Thyroid gland (tissue), 4 donors: Measurements from ENCODE around the gene AMACR. TPM values are rescaled to one million over a fixed set of nuclear protein-coding genes. Genes with fewer than 3 reads are reported as not detected.

Experiments used
- DNase-seq, 2 donors: peaks; one replicate each; pipeline ENCODE4 v3.0.0-alpha.2; 2019
- H3K27ac ChIP-seq, 3 donors: fragments of 200-600 bp; sonication (generic); 1 replicate in 2 of 3; 2 replicates in 1 of 3; pipeline ENCODE4 v1.5.1; 2016 to 2019; ENCODE audit warnings: mild to moderate bottlenecking in 1 of 3, moderate library complexity in 1 of 3
- H3K27me3 ChIP-seq: fragments of 200-600 bp; sonication (generic); one replicate; pipeline ENCODE4 v1.5.1; 2019
- H3K36me3 ChIP-seq, 2 donors: fragments of 200-600 bp; sonication (generic); one replicate each; pipeline ENCODE4 v1.5.1; 2016 to 2019
- H3K4me1 ChIP-seq, 2 donors: fragments of 200-600 bp; sonication (generic); one replicate each; pipeline ENCODE4 v1.5.1; 2017 to 2019
- H3K4me3 ChIP-seq, 3 donors: fragments of 200-600 bp; sonication (generic); replicated peaks in 1 of 3; 1 replicate in 2 of 3; 2 replicates in 1 of 3; pipeline ENCODE4 v1.5.1; 2016; ENCODE audit warnings: mild to moderate bottlenecking in 1 of 3
- H3K9me3 ChIP-seq: fragments of 200-600 bp; sonication (generic); one replicate; pipeline ENCODE4 v1.5.1; 2017
- CTCF ChIP-seq, 6 experiments: fragments of 200-600 bp in 3 of 6; fragments of 450-650 bp in 3 of 6; sonication (generic) in 3 of 6; IDR thresholded peaks; one replicate each; pipeline ENCODE4 v1.5.1; 2016 to 2019; ENCODE audit warnings: antibody characterized with exemption in 6 of 6, mild to moderate bottlenecking in 2 of 6, inconsistent platforms in 1 of 6, moderate library complexity in 1 of 6
- POLR2A ChIP-seq, 2 donors: fragments of 450-650 bp; IDR thresholded peaks; one replicate each; pipeline ENCODE4 v1.6.1; 2017; ENCODE audit warnings: antibody characterized with exemption in 2 of 2, mild to moderate bottlenecking in 2 of 2, moderate library complexity in 1 of 2
- WGBS, 2 donors: methylation state at CpG; one replicate each; pipeline ENCODE4 v1.1.5; 2017; 5-methylcytosine and 5-hydroxymethylcytosine counted together
- intact Hi-C: fragments of 100-400 bp; cut with DNase I; formaldehyde crosslinking; loops from one replicate; pipeline ENCODE4 v1.15.1; 2023
- total RNA-seq, 4 donors: library from RNA; depleted of rRNA; stranded (reverse); fragments of >200 nt; gene quantifications; one replicate each; pipeline ENCODE4 v1.2.3, GENCODE V29; 2016

Gene AMACR
- total RNA-seq, 4 donors from 2014 or later: 10.6 to 17.9 (median 13.5) TPM

GRCh38 chr5:34003941-34004340, 3.9 kb downstream of the AMACR start:
- DNase-seq: no peak
- Histone ChIP-seq H3K27me3 (no peaks in the 10 kb centered on the region), H3K4me1 (peaks cover 4 to 11% of the 10 kb centered on the region in 2 donors), H3K9me3 (no peaks in the 10 kb centered on the region), H3K4me3 (no peak overlapping the region), H3K36me3 (no peaks in the 10 kb centered on the region), H3K27ac (no peak overlapping the region)
- TF ChIP-seq POLR2A (IDR thresholded peaks at IDR 0.05) (no peak), CTCF (IDR thresholded peaks at IDR 0.05) (no peak)
- intact Hi-C loops: no loop called here
- 89 to 90% methylated on average over 4 of the region's 4 CpGs for WGBS, 2 donors

GRCh38 chr5:34002629-34003328, 5.1 kb downstream of the AMACR start:
- no peak overlapping the region for H3K4me3 ChIP-seq
- H3K27me3 ChIP-seq: no peaks in the 10 kb centered on the region
- WGBS, 2 donors: 97% methylated on average over 10 of the region's 10 CpGs
- no peaks in the 10 kb centered on the region for H3K9me3 ChIP-seq
- TF ChIP-seq POLR2A (IDR thresholded peaks at IDR 0.05) (no peak), CTCF (IDR thresholded peaks at IDR 0.05) (no peak)
- intact Hi-C loops: no loop called here
- H3K36me3 ChIP-seq: no peaks in the 10 kb centered on the region
- no peak for DNase-seq
- H3K27ac ChIP-seq: no peak overlapping the region
- peaks cover 0 to 7% of the 10 kb centered on the region in 2 donors for H3K4me1 ChIP-seq

- WGBS, 2 donors: 74 to 84% methylated on average over 10 of the region's 10 CpGs
- intact Hi-C loops: no loop called here
- Histone ChIP-seq H3K4me3 (no peak overlapping the region), H3K27ac (no peak overlapping the region), H3K27me3 (no peaks in the 10 kb centered on the region), H3K9me3 (no peaks in the 10 kb centered on the region), H3K4me1 (no peaks in the 10 kb centered on the region), H3K36me3 (no peaks in the 10 kb centered on the region)
- TF ChIP-seq POLR2A (IDR thresholded peaks at IDR 0.05) (no peak), CTCF (IDR thresholded peaks at IDR 0.05) (no peak)
- DNase-seq: no peak
These were observed 6.5 kb downstream of the AMACR start for GRCh38 chr5:34001241-34001841.

- H3K36me3 ChIP-seq: no peaks in the 10 kb centered on the region
- intact Hi-C loops: loop anchor here (10.0 kb wide), 1 partner anchor 465 kb away; no protein-coding TSS in a partner anchor
- TF ChIP-seq CTCF (IDR thresholded peaks at IDR 0.05) (no peak), POLR2A (IDR thresholded peaks at IDR 0.05) (no peak)
- no peak overlapping the region for H3K4me3 ChIP-seq
- no peaks in the 10 kb centered on the region for H3K27me3 ChIP-seq
- WGBS, 2 donors: 91 to 92% methylated on average over 4 of the region's 4 CpGs
- H3K9me3 ChIP-seq: no peaks in the 10 kb centered on the region
- H3K4me1 ChIP-seq: no peaks in the 10 kb centered on the region
- no peak overlapping the region for H3K27ac ChIP-seq
- DNase-seq: no peak
These were observed 7.9 kb downstream of the AMACR start for GRCh38 chr5:33999978-34000377.

- no peak overlapping the region for H3K27ac ChIP-seq
- intact Hi-C loops: loop anchor here (10.0 kb wide), 1 partner anchor 467 kb away; no protein-coding TSS in a partner anchor
- WGBS, 2 donors: 41 to 44% methylated on average over 6 of the region's 6 CpGs
These were observed 10.4 kb downstream of the AMACR start for GRCh38 chr5:33997331-33997983.

More at GRCh38 chr5:33997331-33997983, 10.4 kb downstream of the AMACR start:
- no peaks in the 10 kb centered on the region for H3K36me3 ChIP-seq
- H3K27me3 ChIP-seq: no peaks in the 10 kb centered on the region
- TF ChIP-seq CTCF (IDR thresholded peaks at IDR 0.05) (peak in 5 of 6 experiments; percentile 28 to 75 (median 66)), POLR2A (IDR thresholded peaks at IDR 0.05) (no peak)
- H3K9me3 ChIP-seq: no peaks in the 10 kb centered on the region
- no peak overlapping the region for H3K4me3 ChIP-seq
- DNase-seq: peak; percentile 73 to 81
- no peaks in the 10 kb centered on the region for H3K4me1 ChIP-seq
